ENCODE results near the gene PODXL. TPM values are rescaled to one million over a fixed set of nuclear protein-coding genes. Genes with fewer than 3 reads are reported as not detected.

PODXL gene
- total RNA-seq, 2 experiments from 2014 or later: 0.45 to 0.51 TPM

- Mint-ChIP-seq H3K36me3 (ENCODE audit: low read depth) (no peaks in the 10 kb centered on the region), H3K9me3 (no peaks in the 10 kb centered on the region), H3K27me3 (peaks cover 47% of the 10 kb centered on the region), H3K4me3 (no peak overlapping the region), H3K27ac (no peak overlapping the region), H3K4me1 (ENCODE audit: low read depth) (peaks cover 10% of the 10 kb centered on the region)
- intact Hi-C loops (cut with micrococcal nuclease): no loop called here
- DNase-seq: no peak
- TF ChIP-seq CTCF (IDR thresholded peaks at IDR 0.05): no peak
- no peak for ATAC-seq
- POLR2A ChIA-PET: no interaction called here
- CTCF ChIA-PET: interaction anchor here (1.3 to 2.9 kb wide), 3 partner anchors 11 to 97 kb away, joined by 4 to 13 read pairs (median 6); no protein-coding TSS in a partner anchor
Measured at GRCh38 chr7:131557652-131558385, 1.4 kb upstream of the PODXL start.

- Mint-ChIP-seq H3K4me1 (ENCODE audit: low read depth) (peaks cover 10% of the 10 kb centered on the region), H3K4me3 (peak overlapping the region; percentile 52), H3K27ac (no peak overlapping the region), H3K9me3 (no peaks in the 10 kb centered on the region), H3K36me3 (ENCODE audit: low read depth) (no peaks in the 10 kb centered on the region), H3K27me3 (peaks cover 47% of the 10 kb centered on the region)
- DNase-seq: peak; percentile 7
- ATAC-seq: peak; percentile 15
- CTCF ChIA-PET: interaction anchor here (1.3 to 2.9 kb wide), 2 partner anchors 10 to 98 kb away, joined by 4 to 13 read pairs; no protein-coding TSS in a partner anchor
- no peak for TF ChIP-seq CTCF (IDR thresholded peaks at IDR 0.05)
- intact Hi-C loops (cut with micrococcal nuclease): no loop called here
- POLR2A ChIA-PET: no interaction called here
Measured at GRCh38 chr7:131556909-131557651, 652 bp upstream of the PODXL start.

- intact Hi-C loops (cut with micrococcal nuclease): no loop called here
- peak; percentile 35 for DNase-seq
- Mint-ChIP-seq H3K27me3 (peaks cover 43% of the 10 kb centered on the region), H3K9me3 (no peaks in the 10 kb centered on the region), H3K36me3 (ENCODE audit: low read depth) (no peaks in the 10 kb centered on the region), H3K4me1 (ENCODE audit: low read depth) (peaks cover 10% of the 10 kb centered on the region), H3K4me3 (peak overlapping the region; percentile 56), H3K27ac (no peak overlapping the region)
- ATAC-seq: no peak
- TF ChIP-seq CTCF (IDR thresholded peaks at IDR 0.05): no peak
- CTCF ChIA-PET: interaction anchor here (2.8 kb wide), 1 partner anchor 11 kb away, joined by 14 read pairs; no protein-coding TSS in a partner anchor
- POLR2A ChIA-PET: no interaction called here
Measured at GRCh38 chr7:131555552-131556052, 826 bp downstream of the PODXL start.

GRCh38 chr7:131554880-131555516 is 1.4 kb downstream of the PODXL start:
- POLR2A ChIA-PET: interaction anchor here (1.4 kb wide), 1 partner anchor 13 kb away, joined by 3 read pairs; no protein-coding TSS in a partner anchor
- Mint-ChIP-seq H3K9me3 (no peaks in the 10 kb centered on the region), H3K4me3 (no peak overlapping the region), H3K4me1 (ENCODE audit: low read depth) (peaks cover 10% of the 10 kb centered on the region), H3K27ac (no peak overlapping the region), H3K36me3 (ENCODE audit: low read depth) (no peaks in the 10 kb centered on the region), H3K27me3 (peaks cover 41% of the 10 kb centered on the region)
- TF ChIP-seq CTCF (IDR thresholded peaks at IDR 0.05): no peak
- CTCF ChIA-PET: interaction anchor here (0.9 to 3.9 kb wide), 3 partner anchors 10 to 100 kb away, joined by 3 to 14 read pairs (median 13); no protein-coding TSS in a partner anchor
- intact Hi-C loops (cut with micrococcal nuclease): no loop called here
- ATAC-seq (no peak), DNase-seq (no peak)
